ENCODE results near the gene PPP1R15A. TPM values are rescaled to one million over a fixed set of nuclear protein-coding genes. Genes with fewer than 3 reads are reported as not detected.

Gene PPP1R15A
- total and polyA plus RNA-seq, 4 donors, result 5.6 to 52.5 (median 11.3) TPM

- peak; percentile 80 for DNase-seq (ENCODE audit: low spot score)
- H3K9ac ChIP-seq (ENCODE audit: low read depth in 1 of 2, low read length in 2 of 2), result no peak overlapping the region
- peaks cover 0 to 11% (median 4%) of the 10 kb centered on the region in 4 donors for H3K4me1 ChIP-seq (ENCODE audit: control insufficient read depth in 4 of 4, insufficient read depth in 4 of 4, low read length in 3 of 4)
- no peaks in the 10 kb centered on the region for H3K9me3 ChIP-seq (ENCODE audit: control insufficient read depth in 4 of 4, low read length in 3 of 4)
- TF ChIP-seq HNF4G (IDR thresholded peaks at IDR 0.05) (no peak), FOXA1 (IDR thresholded peaks at IDR 0.05) (no peak), SP1 (IDR thresholded peaks at IDR 0.05) (peak; percentile 82), HNF4A (conservative IDR thresholded peaks at IDR 0.05) (peak in 1 of 2 donors; percentile 46), EGR1 (IDR thresholded peaks at IDR 0.05; ENCODE audit: low read depth in 2 of 2) (no peak), JUND (IDR thresholded peaks at IDR 0.05) (peak in 1 of 2 donors; percentile 9), RXRA (IDR thresholded peaks at IDR 0.05) (peak; percentile 36 to 43)
- peak overlapping the region; percentile 70 to 88 for H3K27ac ChIP-seq (ENCODE audit: low read depth in 1 of 2, low read length in 2 of 2)
- no peaks in the 10 kb centered on the region for H3K27me3 ChIP-seq (ENCODE audit: control insufficient read depth in 4 of 4, insufficient read depth in 4 of 4, low read length in 3 of 4)
- WGBS, result 65% methylated on average over 30 of the region's 30 CpGs
- peak overlapping the region in 1 of 3 donors; percentile 54 for H3K4me3 ChIP-seq (ENCODE audit: low read depth in 1 of 3, low read length in 3 of 3)
- H3K36me3 ChIP-seq (ENCODE audit: control insufficient read depth in 4 of 4, insufficient read depth in 3 of 4, low read depth in 1 of 4, low read length in 3 of 4), result peaks cover 0 to 6% (median 1%) of the 10 kb centered on the region in 4 donors
Observed at GRCh38 chr19:48859711-48860572, 12.3 kb upstream of the PPP1R15A start.

- H3K27ac ChIP-seq (ENCODE audit: low read depth in 1 of 2, low read length in 2 of 2), result no peak overlapping the region
- peaks cover 0 to 11% (median 4%) of the 10 kb centered on the region in 4 donors for H3K4me1 ChIP-seq (ENCODE audit: control insufficient read depth in 4 of 4, insufficient read depth in 4 of 4, low read length in 3 of 4)
- H3K36me3 ChIP-seq (ENCODE audit: control insufficient read depth in 4 of 4, insufficient read depth in 3 of 4, low read depth in 1 of 4, low read length in 3 of 4), result peaks cover 0 to 6% (median 1%) of the 10 kb centered on the region in 4 donors
- no peaks in the 10 kb centered on the region for H3K27me3 ChIP-seq (ENCODE audit: control insufficient read depth in 4 of 4, insufficient read depth in 4 of 4, low read length in 3 of 4)
- 95% methylated on average over 18 of the region's 18 CpGs for WGBS
- TF ChIP-seq ZBTB33 (IDR thresholded peaks at IDR 0.05) (no peak), NR2F2 (IDR thresholded peaks at IDR 0.05) (no peak), FOXA1 (IDR thresholded peaks at IDR 0.05) (no peak), RXRA (IDR thresholded peaks at IDR 0.05) (no peak), RAD21 (IDR thresholded peaks at IDR 0.05) (no peak), REST (IDR thresholded peaks at IDR 0.05) (no peak), YY1 (IDR thresholded peaks at IDR 0.05) (no peak), HNF4A (conservative IDR thresholded peaks at IDR 0.05) (no peak), GABPA (IDR thresholded peaks at IDR 0.05 in 1 of 2, conservative IDR thresholded peaks at IDR 0.05 in 1 of 2) (no peak), MAX (IDR thresholded peaks at IDR 0.05) (no peak), HNF4G (IDR thresholded peaks at IDR 0.05) (no peak), JUND (IDR thresholded peaks at IDR 0.05) (no peak), ATF3 (IDR thresholded peaks at IDR 0.05) (no peak), CTCF (IDR thresholded peaks at IDR 0.05; ENCODE audit: low read depth, low read length, missing input control) (no peak), FOXA2 (IDR thresholded peaks at IDR 0.05) (no peak)
- H3K4me3 ChIP-seq (ENCODE audit: low read depth in 1 of 3, low read length in 3 of 3), result no peak overlapping the region
- no peaks in the 10 kb centered on the region for H3K9me3 ChIP-seq (ENCODE audit: control insufficient read depth in 4 of 4, low read length in 3 of 4)
- DNase-seq (ENCODE audit: low spot score), result no peak
- H3K9ac ChIP-seq (ENCODE audit: low read depth in 1 of 2, low read length in 2 of 2), result no peak overlapping the region
Observed at GRCh38 chr19:48861313-48861712, 10.9 kb upstream of the PPP1R15A start.

Measured in liver (tissue), 9 donors.